Esophagus squamous epithelium (tissue), 4 donors: ENCODE data around the gene VRK2.

Experiments used
- POLR2A ChIP-seq, 4 donors: fragments of 450-650 bp; IDR thresholded peaks; one replicate each; pipeline ENCODE4 v1.6.1; 2017; ENCODE audit warnings: antibody characterized with exemption in 4 of 4, mild to moderate bottlenecking in 4 of 4, moderate library complexity in 3 of 4
- TF ChIP-seq, protein P1 (sequence below), 6 experiments: fragments of 450-650 bp in 4 of 6; fragments of 200-600 bp in 2 of 6; sonication (generic) in 2 of 6; IDR thresholded peaks; one replicate each; pipeline ENCODE4 v1.5.1; 2016 to 2019; ENCODE audit warnings: antibody characterized with exemption in 6 of 6, mild to moderate bottlenecking in 4 of 6, moderate library complexity in 4 of 6

GRCh38 chr2:58073008-58073407 is 26.4 kb downstream of the VRK2 start:
- TF ChIP-seq, protein P1, sequence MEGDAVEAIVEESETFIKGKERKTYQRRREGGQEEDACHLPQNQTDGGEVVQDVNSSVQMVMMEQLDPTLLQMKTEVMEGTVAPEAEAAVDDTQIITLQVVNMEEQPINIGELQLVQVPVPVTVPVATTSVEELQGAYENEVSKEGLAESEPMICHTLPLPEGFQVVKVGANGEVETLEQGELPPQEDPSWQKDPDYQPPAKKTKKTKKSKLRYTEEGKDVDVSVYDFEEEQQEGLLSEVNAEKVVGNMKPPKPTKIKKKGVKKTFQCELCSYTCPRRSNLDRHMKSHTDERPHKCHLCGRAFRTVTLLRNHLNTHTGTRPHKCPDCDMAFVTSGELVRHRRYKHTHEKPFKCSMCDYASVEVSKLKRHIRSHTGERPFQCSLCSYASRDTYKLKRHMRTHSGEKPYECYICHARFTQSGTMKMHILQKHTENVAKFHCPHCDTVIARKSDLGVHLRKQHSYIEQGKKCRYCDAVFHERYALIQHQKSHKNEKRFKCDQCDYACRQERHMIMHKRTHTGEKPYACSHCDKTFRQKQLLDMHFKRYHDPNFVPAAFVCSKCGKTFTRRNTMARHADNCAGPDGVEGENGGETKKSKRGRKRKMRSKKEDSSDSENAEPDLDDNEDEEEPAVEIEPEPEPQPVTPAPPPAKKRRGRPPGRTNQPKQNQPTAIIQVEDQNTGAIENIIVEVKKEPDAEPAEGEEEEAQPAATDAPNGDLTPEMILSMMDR (IDR thresholded peaks at IDR 0.05): no peak
- no peak for TF ChIP-seq POLR2A (IDR thresholded peaks at IDR 0.05)
